CD4-positive, alpha-beta T cell treated with Interleukin-21 for 1 hour (primary cell): ENCODE measurements around the gene LSAMP.

Source experiments
- DNase-seq: peaks from one replicate; pipeline ENCODE4 v3.0.0-alpha.2; 2020

LSAMP gene

DNA sequence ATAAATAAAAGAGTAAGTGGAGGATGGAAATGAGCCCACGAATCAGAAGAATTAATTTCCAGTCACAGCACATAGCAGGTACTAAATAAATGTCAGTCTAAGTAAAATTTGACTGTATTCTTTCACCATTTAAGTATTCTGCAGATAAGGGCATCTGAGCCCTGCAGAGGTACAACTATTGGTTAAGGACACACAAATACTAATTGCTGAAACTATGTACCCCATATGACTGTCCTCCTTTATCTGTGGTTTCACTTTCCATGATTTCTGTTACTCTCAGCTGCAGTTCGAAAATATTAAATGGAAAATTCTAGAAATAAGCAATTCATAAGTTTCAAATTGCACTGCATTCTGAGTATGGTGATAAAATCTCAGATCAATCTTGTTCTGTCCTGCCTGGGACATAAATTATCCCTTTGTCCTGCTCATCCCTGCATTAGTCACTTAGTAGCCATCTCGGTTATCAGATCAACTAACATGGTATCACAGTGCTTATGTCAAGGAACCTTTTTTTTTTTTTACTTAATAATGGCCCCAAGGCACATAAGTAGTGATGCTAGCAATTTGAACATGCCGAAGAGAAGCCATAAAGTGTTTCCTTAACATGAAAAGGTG, 95.1 kb downstream of the LSAMP start:
- DNase-seq = no peak

DNA sequence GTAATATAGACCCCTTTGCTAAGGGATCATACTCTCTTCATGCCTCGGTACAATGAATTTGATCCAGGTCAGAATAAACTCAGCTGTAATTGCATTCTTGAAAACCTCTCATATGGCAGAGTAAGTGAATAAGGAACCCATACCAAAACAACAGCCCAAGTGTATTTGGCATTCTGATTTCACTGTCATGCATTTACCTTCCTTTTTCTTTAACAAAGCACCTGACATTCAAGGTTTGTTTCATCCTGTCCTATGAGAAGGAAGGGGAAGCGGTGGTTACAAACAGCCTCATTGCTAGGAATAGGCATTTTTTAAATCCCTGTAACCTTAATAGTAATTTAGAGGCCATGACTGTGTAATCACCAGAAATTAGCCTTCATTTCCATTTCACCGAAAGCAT, 97.1 kb downstream of the LSAMP start:
- no peak for DNase-seq

DNA sequence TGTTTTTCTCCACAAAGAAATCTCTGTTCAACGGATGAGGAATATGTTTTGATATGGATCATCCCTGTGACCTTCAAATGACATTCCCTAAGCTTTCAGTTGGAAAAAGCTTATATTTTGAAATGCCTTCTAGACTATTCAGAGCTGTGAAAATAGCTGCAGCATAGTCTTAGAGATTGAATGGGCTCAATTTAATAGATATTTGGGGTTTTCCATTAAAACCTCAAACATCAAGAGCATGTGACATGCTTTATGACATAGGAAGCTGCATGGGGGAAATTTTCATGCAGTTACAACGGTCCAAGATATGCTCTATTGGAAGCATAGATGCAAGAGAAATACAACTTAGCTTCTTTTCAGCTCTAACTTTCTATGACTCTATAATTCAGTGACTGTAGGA, 102.8 kb downstream of the LSAMP start:
- no peak for DNase-seq

DNA sequence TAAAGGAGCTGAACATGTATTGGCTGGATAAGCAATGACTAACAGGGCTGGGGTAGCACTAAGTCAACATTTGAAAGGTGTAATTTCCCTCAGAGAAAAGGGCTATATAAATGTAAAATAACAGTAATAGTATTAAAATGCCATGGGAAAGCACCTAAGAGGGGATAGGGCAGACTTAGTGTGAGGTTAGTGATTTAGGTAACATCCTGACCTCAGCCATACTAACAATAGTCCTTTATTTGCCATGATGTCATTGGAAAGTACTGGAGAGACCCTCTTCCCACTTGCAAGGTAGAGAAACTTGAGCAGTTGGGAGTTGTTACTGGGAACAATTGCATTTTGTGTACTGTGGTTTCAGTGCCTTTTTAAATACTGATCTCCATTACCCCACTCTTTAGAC, 103.4 kb downstream of the LSAMP start:
- DNase-seq = no peak

DNA sequence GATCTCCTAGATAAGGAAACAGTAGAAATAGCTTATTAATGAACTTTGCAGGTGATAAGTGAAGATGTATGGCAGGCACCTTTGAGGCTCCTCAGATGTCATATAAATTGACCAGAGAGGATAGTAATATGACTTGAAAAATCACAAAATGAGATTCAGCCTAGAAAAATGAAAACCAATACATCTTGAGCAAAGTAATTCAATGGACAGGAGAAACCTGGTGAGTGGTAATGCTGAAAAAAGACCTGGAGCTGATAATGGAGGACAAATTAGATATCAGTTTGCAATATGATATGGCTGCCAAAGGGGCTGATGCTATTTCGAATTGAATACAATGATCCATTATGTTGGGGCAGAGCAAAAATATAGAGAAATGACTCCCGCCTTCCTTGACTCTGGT, 103.9 kb downstream of the LSAMP start:
- DNase-seq = no peak

DNA sequence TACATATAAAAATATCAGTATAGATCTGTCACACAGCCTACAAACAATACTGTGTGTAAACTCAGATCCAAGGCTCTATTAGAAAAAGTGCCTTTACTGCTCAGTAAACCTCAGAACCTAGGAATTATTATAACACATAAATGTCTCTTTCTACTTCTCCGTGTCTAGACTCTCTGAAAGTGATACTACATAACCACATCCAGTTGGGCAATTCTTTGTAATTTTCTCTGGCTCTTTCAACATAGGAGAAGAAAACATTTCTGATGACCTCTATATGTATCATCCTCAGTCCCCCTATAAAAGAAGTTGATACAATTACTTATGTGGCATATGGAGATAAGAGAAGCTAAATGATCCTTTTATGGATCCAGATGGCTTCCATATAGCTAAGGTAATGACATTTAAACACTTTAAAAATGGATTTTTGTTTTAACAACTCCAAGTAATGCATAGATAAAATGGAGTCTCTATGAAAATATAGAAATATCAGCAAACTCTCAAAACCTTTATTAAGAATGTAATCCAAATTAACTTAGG, 104.5 kb downstream of the LSAMP start:
- DNase-seq = no peak

DNA sequence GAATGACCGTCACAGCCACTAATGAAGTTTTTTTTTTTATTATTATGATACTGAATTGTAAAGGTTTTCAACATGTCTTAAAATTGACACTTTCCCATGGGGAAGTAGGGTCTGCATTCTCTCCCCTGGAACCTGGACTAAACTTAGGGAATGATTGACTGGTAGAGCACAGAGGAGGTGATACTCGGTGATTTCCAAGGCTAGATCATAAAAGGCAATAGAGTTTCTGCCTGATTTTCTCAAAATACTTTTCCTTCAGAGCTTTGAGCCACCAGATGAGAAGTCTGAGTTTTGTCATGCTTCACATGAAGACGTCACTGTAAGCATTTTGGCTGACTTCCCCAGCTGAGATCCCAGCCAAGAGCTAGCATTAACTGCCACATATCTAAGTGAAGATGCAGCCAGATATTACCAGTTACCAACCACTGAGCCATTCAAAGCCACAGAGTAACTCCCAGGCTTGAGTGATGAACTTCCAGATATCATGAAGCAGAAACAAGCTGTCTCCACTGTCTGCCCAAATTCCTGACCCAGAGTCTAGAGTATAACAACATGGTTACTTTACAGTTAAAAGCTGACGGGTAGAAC, 105.8 kb downstream of the LSAMP start:
- DNase-seq = no peak

DNA sequence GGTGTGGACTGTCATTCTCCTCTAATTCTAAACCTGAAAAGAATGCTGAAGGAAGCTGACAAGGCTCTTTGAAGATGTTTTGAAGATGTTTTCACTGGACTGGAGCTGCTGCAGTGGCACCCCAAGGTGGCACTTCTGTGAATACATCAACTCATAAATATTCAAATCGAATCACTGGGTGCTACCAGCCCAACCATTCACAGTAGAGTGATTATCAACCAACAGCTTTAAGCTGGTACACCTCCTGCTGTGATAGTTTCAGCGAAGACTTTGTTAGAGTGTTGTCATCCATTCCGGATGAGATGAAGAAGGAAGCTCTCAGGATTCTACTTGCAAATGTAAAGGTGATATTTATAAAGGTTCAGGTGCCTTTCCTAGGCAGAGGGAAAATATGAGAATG, 106.6 kb downstream of the LSAMP start:
- no peak for DNase-seq

DNA sequence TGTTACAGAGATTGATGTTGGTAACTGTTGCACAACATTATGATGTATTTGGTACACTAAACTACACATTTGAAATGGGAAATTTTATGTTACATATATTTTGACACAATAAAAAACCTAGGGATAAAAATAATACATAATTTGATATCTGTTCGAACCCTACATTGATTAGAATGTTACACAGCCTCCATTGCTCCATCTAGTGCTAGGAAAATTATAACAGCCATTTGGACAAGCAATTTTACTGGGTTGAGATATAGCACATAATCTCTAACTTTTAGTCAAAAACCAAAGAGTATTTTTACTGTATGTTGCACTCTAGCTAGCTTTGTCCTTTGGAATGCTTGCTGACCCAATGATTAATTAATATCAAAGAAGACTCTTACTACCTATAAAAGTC, 108.1 kb downstream of the LSAMP start:
- no peak for DNase-seq

DNA sequence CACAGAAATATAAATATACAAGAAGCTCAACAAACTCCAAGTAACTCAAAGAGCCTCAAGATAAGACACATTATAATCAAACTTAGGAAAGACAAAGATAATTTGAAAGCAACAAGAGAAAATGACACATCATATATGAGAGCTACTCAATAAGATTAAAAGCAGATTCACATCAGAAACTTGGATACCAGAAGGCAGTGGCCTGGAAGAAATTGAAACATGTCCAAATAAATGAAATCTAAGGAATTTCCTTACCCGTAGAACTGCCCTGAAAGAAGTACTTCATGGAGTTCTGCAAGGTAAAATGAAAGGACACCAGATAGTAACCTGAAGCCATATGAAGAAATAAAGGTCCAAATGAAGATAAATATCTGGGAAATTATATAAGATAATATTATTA, 113.9 kb downstream of the LSAMP start:
- DNase-seq = no peak

DNA sequence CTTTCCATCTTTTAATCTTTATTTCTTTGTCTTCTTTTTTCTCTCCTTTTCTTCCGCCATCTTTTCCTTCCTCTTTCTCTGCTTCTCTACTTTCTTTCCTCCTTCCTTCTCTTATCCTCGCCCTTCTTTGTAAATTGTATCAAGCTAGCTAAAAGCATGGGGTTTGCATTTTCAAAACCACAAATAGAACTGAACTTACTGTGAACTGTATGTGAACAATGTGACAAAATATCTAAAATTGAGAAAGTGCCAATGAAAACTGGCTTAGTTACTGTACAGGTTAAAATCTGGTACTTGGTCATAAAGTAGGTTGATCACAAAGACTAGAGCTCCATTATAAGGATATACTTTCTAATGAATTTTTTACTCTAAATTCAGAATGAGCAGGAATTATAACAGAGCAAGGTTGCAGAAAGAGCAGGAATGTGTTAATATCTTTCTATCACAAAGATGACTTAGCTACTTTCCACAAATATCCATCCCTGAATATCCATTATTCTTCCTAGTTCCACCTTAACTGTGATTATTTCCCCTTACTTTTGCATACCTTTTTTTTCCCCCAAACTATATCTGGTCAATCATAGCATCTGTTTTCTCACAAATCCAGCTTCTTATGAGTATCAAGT, 122.4 kb downstream of the LSAMP start:
- DNase-seq = no peak

DNA sequence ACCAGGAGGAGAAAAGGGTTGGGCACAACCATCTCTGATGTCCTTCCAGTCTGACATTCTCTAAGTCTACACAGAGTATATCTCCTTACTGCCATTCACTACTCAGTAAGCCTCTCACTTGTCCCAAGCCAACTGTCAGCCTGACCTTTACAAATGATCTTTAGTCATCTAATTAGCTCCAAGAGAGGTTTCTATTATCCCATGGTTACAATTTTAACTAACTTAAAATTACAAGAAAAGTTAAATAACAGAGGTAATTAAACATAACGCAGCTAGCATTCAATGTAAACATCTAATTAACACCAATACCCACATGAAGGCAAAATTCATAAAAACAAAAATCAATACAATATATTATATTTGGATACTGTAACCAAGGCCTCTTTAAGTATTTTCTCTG, 126.9 kb downstream of the LSAMP start:
- DNase-seq = no peak

DNA sequence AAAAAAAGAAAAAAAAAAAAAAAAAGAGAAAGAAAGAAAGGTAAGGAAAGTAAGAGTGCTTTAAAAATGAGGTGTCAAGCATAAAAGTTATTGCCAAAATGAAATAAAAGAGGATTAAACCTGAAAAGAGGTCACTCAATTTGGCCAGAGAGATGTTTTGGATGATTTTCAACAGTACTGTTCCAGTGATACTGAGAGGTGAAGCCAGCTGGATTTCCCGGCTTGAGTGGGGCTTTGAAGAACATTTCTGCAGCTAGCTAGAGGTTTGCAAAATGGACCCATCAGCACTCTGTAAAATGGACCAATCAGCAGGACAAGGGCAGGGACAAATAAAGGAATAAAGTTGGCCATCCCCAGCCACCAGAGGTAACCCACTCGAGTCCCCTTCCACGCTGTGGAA, 128.5 kb downstream of the LSAMP start:
- no peak for DNase-seq

DNA sequence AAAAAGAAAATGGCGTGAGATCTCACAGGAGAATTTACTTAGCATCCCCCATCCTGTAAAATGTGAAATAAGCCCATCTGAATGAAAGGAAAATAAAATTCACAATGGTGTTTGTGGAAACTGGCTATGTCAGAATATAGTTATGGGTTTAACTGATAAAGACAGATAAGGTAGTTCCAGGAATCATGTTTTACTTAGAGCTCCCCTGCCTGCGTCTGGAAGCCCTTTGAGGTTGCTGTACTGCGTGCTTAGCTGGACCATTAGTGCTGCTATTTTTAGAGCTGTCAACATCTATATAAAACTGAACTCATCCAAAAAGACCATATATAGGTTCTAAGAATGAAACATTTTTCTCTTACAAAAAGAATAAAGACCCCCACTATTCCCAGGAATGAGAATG, 130.8 kb downstream of the LSAMP start:
- DNase-seq = no peak

DNA sequence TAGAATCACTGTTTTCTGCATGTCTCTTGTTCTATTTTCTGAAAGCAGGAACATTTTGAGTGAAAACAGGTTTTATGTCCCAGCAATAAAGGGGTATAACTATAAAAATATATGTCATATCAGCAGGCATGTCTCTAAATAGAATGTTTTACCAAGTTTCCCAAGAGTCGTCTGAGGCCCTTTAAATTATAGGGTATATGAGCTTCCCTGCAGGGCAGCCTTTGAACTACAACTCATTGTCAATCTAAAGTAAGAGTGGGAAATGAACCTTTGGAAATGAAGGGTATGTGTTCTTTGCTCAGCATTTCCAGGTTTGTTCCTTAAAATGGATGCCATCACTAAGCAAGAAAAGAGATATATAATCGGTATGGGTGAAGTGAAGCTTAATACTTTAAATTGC, 138.6 kb downstream of the LSAMP start:
- no peak for DNase-seq

DNA sequence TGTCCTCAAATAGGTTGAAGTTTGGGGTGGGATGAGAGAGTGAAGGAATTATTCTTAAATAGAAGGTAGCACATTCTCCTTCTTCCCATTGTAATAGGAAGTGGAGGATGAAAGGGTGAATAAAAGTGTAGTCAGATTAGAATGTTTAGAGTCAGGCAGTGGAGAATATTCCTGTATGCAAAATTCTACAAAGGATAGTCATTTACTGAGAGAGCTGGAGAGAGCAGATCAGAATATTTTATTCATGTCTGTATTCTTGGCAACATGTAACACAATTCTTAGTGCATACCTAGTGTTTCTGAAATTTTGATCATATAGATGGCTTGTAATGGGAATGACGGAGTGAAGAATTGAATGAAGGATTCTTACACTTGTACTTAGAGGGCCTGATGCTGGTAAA, 139.1 kb downstream of the LSAMP start:
- no peak for DNase-seq

DNA sequence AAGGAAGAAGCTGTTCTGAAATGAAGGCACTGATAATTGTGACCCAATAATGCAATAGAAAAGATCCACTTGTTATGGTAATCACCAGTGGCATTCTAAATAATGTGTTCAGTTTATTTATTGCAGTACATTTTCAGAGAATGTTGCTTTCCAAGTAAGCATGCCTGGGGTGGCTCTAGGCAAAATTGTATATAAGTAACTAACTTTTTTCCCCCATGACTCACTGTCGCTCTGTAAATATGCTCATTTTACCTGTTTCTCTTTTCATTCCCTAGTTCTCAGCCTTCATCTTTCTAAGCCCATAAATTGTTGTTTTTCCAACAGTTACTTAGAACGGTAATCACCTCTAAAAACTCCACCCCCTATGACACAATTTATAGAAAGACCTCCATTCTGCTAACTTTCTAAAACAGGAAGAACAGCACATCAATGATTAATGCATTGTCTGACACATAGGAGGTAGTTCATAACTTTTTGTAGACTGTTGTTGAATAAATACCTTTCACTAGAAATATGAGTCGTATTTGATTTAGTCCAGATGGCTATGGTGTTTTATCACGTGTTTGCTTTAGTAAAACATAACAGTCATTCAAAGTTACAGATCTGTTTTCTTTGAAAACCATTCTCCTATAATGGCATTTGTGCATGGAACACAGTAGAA, 143.1 kb downstream of the LSAMP start:
- DNase-seq = no peak

DNA sequence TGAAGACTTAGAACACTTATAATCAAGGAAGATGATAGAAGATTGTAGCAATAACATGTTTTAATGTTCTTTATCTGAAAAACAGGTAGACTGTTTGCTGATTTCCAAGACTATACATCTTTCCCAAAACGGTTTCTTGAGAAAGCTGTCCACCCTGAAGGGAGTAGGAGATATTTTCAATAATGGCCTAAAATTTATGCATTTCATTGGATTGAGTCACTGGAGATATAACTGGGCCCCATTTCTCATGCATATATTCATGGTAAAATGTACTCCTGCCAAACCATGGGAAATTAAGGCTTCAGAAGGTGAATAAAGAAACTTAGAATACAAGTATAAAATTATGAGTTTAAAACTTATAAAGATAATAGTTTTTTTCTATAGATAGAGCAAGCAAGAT, 143.9 kb downstream of the LSAMP start:
- DNase-seq = no peak

DNA sequence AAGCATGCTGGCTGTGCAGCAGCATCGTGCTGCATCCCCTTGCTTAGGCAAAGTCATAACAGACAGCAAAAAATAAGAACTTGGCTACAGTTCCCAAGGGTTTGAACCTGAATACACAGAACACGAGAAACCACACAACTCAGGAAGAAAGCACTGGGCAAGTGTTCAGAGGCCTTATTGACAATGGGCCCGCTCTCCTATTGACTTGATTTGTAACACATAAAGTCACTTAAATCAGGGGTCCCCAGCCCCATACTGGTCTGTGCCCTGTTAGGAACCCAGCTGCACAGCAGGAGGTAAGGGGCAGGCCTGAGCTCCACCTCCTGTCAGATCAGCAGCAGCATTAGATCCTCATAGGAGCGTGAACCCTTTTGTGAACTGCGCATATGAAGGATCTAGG, 145.1 kb downstream of the LSAMP start:
- DNase-seq = no peak

DNA sequence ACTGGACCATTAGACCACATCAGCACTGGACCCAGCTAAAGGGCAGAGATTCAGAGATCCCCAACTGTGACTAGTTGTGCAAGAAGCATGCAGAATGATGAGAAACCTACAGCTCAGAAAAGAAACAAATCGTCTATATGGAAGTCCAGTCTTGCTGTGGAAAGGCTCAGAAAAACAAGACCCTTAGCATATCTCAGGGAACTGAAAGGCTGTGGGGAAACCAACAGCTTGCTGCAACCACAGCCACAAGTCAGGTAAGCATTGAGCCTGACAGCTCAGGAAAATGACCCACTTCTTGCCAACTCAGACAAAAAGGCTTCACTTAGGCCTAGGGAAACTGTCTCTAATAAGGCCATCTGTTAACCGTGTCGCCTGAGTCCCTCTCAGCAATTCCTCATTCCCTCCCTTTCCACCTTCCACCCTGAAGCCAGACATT, 145.6 kb downstream of the LSAMP start:
- DNase-seq = no peak

DNA sequence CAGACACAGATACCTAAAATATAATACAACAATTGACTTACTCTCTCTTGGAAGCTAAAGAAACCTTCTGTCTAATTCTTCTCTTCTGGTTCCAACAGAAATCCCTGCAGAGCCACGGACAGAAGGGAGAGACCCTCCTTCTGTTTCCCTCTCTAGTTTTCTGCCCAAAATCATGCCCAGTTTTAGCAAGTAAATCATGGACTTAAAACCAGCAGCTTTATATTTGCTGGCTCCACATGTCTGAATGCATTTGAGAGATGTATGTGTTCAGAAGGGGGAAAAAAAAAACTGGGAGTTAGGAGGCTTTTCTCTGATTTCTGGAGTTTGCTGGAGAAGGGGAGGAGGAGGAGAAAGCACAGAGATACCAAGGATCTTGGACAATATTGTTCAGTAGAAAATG, 147.1 kb downstream of the LSAMP start:
- DNase-seq = no peak

DNA sequence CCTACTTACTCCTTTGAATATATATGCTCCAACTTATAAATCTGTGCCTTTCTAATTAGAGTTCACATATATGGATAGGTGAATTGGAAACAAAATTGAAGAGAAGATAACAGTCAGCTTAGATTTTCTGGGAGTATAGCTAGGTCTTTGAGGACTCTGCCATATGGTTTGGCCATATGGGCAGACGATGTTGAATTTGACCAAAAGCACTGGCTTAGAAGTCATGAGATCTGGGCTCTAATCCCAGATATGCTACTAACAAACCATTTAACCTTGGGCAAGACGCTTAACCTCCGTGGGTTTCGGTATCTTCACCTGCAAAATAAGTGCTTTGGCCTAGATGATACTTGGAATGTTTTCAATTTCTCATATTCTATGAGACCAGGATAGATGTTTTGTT, 154.1 kb downstream of the LSAMP start:
- DNase-seq = no peak

DNA sequence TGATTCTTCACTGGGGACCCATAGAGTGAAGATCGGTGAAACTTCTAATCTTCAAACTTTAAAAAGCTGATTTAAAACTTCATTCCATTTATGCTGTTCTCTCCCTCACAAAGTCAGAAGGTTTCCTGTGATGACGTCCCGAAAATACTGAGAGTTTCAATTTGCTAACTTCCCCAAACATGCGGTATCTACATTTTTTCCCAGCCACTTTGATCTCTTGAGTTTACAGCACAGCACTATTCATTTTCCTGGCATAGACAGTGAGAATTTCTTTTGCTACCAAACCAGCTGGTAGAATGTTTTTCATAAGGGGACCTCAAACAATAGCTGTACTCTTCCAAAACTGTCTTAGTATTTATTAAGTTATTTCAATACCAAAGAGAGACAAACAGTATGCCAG, 156.8 kb downstream of the LSAMP start:
- no peak for DNase-seq

DNA sequence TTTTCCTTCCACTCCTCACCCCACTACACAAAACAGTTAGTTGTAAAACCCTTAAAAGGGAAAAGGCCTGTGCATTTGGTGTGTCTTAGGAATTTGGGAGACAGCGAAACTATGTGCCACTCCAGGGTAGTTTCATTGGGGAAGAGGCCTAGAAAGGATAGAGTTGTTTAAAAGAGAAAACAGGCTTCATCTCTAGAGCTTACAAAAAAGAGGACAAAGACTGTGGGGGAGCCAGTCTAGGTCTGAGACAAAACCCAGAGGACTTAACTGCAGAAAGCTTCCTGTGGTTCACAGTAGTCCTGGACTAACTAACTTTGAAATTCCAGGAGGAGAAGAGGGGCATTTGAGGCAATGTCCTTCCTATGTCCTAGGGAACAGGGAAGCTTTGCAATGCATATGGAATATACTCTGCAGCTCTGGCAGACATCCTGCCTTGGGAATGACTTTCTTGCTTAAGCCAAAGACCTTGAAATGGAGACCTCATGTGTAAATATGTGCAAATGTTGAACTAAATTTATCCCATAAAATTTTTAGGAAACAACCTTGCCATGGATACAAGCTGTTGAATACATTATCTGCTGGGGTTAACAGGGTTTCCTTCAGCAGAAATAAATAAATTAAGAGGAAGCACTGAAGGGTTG, 159.4 kb downstream of the LSAMP start:
- DNase-seq = no peak
